GM18520 (cell line): ENCODE data around the gene SLC6A11.

ENCODE experiments used
- ATAC-seq: cut with Tn5 transposase; IDR thresholded peaks from one replicate; pipeline ENCODE4 v1.9.1; 2021; ENCODE audit not compliant: unreplicated experiment

Gene SLC6A11

GRCh38 chr3:10816019-10816862 lies at the start of gene SLC6A11:
SLC6A11 (plus strand) TSS chr3:10816228; CDS start chr3:10816266, 38 bp downstream.
- ATAC-seq = no peak

- ATAC-seq = no peak
Observed at GRCh38 chr3:10768708-10769394, 47.2 kb upstream of the SLC6A11 start.

- no peak for ATAC-seq
Observed at GRCh38 chr3:10770547-10770946, 45.5 kb upstream of the SLC6A11 start.

DNA sequence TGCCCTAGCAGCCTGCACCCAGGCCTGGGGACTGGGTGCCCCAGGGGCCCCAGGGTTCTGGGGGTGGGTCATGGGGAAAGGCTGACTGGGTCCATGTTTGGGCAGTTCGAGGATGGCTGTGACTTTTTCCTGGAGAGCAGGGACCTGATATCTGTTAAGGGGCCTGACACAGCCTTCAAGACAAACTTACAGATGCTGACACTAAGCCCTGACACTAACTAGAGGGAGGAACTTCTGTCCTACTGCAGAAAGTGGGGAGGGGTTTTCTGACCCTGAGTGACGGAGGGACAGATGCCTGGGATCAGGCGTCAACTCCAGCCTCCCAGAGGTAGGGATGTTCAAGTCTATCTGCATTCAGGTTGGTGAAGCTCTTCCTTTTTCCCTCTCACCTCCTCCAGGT lies 45.0 kb upstream of the SLC6A11 start:
- no peak for ATAC-seq

- ATAC-seq = no peak
Observed at GRCh38 chr3:10771486-10772270, 44.4 kb upstream of the SLC6A11 start.

DNA sequence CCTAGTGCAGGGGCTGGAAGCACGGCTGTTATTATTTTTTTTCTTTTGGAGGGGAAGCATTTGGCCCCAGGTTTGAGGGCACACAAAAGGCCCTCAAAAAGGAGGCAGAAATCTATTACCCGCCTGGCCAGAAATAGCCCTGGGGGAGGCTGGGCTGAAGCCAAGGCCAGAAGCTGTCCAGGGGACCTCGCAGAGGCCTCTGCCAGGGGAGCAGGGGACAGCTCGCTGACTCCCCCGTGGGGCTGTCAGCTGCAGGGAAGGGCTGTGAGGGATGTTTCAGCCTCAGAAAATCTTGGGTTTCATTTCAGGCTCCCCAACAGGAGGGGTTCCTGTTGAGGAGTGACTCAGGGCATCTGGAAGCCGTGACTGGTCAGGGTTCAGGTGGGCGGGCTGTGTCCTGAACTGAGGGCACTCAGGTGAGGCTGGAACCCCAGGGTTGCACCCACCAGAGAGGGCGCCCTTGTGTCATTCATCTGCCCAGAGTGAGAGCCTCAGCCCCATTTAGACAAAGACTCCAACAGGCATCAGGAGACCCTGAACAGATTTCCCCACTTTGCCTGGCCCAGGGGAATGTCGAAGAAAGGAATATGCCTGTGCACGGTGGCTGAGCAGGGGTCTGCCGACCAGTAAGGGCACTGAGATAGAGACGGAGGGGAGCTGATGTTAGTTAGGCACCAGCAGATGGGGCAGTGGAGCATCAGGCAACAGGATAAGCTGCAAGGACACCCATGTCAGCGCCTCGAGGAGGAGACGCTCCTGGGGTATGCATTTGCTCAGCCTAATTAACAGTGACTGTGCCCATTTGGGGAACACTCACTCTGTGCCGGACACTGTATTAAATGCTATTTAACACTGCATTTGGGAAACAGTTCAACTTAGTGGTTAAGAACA lies 43.5 kb upstream of the SLC6A11 start:
- ATAC-seq = no peak

- ATAC-seq = no peak
Observed at GRCh38 chr3:10774129-10774670, 41.8 kb upstream of the SLC6A11 start.

DNA sequence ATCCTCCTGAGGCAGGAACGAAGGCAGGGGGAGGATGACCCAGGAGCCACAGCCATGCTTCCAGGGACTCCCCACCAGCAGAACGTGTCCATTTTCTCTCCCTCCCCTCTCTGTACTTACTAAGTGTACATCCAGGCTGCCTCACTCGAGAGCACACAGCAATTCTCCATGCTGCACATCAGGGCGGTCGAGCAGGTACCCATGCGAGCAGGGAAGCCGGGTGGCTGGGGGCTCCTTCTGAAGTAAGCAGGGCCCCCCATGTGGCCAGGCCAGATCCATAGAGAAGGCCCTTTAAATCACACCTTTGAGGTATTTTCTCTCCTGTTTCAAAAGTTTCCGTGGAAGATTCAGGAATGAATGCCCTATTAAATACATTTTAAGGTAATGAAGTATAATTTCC lies 41.2 kb upstream of the SLC6A11 start:
- no peak for ATAC-seq

DNA sequence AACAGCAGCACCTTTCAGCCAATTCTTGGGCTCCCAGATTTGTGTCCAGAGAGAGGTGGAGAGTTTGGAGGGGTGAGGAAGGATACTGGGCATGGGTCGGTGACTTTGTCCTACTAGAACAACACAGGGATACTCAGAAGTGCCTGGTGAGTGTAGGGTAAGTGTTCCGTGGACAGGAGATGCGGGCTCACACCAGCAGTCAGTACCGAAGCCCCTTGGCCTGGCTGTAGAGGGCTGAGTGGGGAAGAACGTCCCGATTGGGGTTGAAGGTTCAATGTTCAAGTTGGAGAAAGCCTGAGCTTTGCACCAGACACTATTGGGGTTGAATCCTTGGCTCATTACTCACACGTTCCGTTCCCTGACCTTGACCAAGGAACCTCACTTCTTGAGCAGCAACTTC lies 40.8 kb upstream of the SLC6A11 start:
- ATAC-seq = no peak

DNA sequence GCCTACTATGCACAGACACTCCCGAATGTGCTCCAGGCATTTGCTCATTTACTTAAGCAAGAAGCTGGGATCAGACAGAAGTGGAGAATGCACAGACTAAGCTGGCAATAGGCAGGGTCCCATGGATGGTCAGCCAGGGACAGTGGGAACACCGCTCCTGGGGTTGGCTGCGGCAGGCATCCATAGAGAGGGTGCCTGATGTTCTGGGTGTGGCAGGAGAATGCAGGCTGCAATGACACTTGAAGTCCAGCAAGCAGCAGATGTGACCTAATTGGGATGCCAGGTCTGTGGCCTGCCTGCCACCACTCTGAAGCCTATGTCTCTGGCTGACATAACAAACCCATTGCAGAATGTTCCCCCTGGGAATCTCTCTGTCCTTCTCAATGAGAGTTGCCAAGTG lies 40.2 kb upstream of the SLC6A11 start:
- ATAC-seq = no peak

- ATAC-seq = no peak
Observed at GRCh38 chr3:10777627-10778026, 38.4 kb upstream of the SLC6A11 start.

DNA sequence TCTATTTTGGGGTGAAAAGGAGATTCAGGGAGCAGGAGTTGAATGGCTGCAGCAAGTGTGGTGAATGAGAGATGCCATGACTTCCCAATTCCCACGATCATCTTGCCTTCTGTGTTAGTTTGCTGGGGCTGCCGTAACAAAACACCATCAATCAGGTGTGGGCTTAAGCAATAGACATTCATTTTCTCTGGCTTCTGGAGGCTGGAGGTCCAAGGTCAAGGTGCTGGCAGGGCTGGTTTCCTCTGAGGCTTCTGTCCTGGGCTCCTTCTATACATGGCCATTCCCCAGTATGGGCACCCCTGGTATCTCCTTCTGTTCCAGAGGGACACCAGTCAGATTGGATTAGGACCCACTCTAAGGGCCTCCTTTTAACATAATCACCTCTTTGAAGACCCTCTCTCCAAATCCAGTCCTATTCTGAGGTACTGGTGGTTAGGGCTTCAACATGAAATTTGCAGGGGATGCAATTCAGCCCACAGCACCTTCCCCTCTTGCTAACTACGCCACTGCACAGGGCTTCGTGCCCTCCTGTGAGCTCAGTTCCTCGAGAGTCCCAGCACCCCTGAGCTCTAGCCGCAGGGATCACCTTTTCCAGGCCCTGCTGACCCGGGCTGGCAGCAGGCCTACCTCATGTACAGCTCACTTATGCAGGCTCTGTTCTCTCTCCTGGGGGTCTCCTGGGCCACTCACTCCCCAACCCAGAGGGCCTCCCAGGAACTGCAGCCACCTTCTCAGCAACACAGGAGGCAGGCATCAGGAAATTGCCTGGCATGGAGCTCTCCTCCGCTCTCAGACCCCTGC lies 37.3 kb upstream of the SLC6A11 start:
- no peak for ATAC-seq

DNA sequence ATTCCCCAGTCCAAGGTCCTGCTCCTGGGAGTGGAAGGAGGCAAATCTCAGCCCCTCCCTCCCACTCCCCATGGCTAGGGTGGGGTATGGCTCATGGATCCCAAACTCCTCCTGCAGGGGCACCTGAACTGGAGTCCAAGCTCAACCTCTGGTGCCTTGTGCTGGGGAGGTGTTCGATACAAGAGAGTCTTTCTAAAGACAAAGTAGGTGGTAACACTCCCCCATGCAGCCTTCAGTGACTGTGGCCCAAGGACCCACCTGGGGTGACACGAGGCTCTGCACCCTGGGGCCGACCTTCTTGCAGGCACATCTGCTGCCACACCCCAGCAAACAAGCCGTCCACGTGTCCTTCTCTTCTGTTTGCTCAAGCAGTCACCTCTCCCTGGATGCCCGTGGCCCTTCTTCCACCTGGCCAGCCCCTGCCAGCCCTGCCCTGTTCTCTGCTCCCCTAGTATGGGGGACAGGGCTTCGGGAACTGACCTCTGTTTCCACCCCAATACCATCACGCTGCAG lies 36.7 kb upstream of the SLC6A11 start:
- ATAC-seq = no peak

GRCh38 chr3:10780243-10780642 lies 35.8 kb upstream of the SLC6A11 start:
- no peak for ATAC-seq

DNA sequence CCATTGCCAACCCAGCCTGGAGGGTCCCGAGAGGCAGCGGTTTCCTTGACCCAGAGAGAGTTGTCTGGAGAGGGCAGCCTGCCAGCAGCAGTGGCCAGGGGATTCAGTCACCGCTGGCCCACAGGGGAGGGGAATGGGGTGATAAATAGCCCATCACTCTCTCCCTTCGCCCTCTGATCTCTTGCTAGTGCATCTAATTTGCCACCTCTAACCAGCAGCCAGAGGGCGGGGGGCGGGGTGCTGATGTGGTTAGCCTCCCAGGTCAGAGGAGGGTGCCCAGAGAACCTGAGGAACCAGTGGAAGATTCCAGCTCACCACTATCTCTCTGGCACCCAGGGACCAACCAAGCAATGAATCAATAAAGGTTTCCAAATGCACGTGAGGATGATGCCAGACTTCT lies 35.1 kb upstream of the SLC6A11 start:
- no peak for ATAC-seq

GRCh38 chr3:10781981-10782380 lies 34.0 kb upstream of the SLC6A11 start:
- ATAC-seq = no peak

- no peak for ATAC-seq
Observed at GRCh38 chr3:10783360-10784351, 32.4 kb upstream of the SLC6A11 start.

- ATAC-seq = no peak
Observed at GRCh38 chr3:10786640-10787039, 29.4 kb upstream of the SLC6A11 start.
